NCI-H82 treated with DMSO at 0.1 percent for 48 hours (cell line): Measurements from ENCODE around the gene PRDM15.

Experiments used
- DNase-seq: peaks from one replicate; lab custom pipeline; 2025; ENCODE audit not compliant: unreplicated experiment; lab: John Stamatoyannopoulos, UW

PRDM15 gene

GRCh38 chr21:41846536-41846935 lies 32.6 kb downstream of the PRDM15 start:
- DNase-seq, result no peak

DNA sequence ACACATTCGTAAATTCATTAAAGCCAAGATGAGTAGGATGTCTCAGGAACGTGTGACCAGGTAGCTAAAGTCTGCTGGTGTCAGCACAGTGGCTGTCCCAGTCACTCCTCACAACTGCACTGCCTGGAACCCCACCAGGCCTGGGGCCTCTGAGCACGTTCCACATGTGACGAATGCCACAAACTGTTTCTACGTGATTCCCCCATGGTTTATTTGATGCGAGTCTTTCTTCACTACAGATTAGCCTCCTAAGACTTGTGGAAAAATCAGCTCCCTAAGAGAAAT lies 33.2 kb downstream of the PRDM15 start:
- DNase-seq, result no peak

DNA sequence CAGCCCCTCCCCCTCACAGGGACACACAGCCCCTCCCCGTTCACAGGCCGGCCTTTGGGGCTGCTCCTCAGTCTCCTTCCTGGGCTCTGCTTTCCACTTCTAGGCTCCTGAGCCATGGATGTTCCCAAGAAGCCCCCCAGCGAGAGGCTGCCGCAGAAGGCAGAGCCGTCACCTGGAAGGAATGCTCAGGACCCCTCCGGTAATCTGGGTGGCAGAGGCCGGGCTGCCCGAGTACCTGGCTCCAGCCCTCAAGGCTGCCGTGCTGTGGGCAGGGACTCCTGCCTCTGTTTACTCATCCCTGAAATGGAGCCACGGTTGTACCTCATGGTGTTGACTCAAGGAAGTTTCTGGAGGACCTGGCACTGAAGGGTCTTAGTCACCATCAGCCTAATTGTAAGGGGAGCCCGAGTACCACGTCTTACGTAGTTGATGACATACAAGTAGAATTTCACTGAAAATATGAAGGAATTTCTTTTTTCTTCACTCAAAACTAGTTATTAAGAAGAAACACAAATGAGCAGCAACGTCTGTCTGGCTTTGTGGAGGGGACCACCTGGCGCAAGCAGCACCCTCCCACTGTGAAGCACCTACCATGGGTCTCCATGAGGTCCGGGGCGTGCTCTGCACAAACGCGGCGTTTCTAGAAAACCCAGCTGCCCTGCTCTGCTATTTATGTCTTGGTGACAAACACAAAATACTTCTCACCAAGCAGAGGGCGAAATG lies 33.7 kb downstream of the PRDM15 start:
- DNase-seq, result no peak

GRCh38 chr21:41843584-41843983 lies 35.6 kb downstream of the PRDM15 start:
- no peak for DNase-seq

GRCh38 chr21:41840880-41841279 lies 38.3 kb downstream of the PRDM15 start:
- no peak for DNase-seq

- DNase-seq, result no peak
These were observed 39.6 kb downstream of the PRDM15 start for GRCh38 chr21:41839387-41840000.

DNA sequence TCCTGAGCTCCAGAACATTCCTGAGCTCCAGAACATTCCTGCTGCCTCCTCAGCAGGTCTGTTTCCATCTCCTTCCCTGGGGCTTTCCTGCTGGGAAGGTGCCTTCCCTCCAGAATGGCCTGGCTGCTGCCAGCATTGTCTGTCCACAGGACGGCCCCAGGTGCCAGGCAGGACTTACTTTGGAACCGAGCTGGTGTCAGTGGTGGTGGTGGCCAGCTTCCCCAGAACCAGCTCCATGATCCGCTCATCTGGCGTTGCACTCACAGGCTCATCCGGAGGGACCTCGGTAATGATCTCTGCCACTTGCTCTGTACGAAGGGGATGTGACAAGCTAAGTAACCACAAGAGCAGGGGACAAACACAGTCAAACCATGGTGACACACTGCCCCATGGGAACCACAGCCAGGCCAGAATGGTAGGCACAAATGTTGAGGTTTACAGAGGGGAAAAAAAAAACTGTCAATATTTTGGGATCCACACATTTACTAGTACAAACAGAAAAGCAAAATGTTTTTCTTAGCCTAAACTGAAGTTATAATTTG lies 41.3 kb downstream of the PRDM15 start:
- DNase-seq, result no peak

DNA sequence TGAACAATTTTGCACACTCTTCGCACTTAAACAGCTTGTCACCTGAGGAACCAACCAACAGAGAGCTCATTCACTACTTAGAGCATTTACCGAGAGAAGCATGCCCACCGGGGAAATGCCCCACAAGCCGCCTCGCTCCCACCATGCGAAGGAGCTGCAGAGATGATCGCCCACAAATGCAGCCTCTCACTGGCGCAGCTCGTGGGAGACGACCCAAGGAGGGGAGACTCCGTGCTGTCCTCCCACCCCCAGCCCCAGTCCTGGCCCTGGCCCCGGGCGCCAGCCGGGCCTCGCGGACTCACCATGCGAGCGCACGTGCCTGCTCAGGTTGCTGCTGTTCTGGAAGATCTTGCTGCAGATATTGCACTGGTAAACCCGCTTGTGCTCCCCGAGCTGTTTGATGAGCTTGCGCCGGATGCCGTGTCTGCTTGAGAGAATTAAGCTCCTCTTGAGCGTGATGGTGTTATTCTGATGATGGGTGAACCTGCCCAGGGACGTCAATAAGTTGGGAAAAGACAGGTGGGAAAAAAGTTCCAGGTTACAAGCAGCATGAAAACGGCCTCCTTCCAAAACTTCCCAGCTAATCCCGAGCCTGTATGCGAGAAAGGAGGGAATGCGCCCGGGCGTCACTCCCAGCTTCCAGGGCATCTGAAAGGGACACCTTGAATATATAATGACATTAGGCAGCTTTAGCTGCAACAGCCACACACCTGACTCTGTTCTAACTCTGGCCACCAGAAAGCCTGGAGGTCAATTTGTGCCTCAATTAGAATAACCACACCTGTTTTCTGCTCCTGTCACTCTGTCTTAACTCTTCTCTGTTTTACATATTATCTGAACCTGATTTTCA lies 42.8 kb downstream of the PRDM15 start:
- no peak for DNase-seq

GRCh38 chr21:41835711-41836154 lies 43.4 kb downstream of the PRDM15 start:
- DNase-seq, result no peak

GRCh38 chr21:41834926-41835663 lies 44.0 kb downstream of the PRDM15 start:
- no peak for DNase-seq

DNA sequence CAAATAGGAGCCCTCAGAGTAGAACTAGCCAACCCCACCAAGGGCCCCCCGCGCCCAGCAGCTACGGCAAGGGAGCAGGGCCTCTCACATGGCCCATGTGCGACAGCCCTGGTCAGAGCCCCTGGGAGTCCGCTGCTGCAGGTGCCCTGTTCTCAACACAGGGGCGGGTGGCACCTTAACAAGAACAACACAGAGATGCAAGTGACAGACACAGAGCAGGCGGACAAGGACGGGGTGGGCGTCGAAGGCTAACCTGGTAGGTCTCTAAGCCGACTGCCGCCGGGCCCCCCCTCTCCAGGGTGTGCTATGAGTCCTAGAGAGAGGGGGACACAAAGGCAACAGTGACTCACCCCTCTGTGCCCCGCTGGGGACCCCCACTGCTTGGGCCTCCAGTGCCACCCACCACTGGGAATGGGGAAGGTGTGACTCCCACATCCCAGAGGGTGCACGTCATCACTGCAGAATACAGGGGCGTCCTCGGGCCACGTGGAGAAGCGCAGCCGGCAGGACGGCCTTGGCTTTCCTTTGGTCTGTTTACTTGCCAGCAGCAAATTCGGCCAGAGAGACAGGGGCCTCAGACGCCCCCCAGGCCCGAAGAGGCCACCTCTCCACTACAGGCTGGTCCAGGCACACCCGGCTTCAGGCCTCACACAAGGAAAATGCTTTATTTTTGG lies 44.8 kb downstream of the PRDM15 start:
- DNase-seq, result no peak

DNA sequence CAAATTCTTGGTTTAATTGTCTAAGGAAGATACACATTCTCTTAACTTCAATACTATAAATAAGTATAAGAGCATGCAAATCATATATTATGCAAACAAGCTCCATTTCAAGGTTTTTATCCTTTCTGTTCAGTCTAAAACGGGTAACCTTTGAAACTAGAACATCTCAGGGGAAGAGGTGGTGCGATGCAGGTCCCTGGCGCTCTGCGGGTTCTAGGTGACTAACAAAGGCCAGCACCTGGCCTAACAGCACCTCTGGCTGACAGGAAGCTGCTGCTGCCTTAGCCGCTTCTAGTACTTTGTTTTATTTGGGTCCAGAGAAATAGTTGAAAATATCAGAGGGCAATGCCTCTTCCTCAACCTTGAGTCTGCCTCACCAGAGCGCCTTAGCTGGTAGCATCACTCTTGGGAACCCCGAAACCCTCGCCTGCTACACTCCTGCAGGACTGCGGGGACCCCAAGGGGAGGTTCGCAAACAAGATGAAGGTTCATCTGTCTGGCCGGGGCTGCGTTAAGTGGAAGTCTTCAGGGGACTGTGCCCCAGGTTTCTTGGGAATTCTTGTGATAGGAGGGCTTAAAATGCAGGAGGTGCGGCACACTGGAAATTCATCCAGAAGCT lies 45.5 kb downstream of the PRDM15 start:
- DNase-seq, result no peak

- no peak for DNase-seq
These were observed 46.3 kb downstream of the PRDM15 start for GRCh38 chr21:41832596-41833496.

DNA sequence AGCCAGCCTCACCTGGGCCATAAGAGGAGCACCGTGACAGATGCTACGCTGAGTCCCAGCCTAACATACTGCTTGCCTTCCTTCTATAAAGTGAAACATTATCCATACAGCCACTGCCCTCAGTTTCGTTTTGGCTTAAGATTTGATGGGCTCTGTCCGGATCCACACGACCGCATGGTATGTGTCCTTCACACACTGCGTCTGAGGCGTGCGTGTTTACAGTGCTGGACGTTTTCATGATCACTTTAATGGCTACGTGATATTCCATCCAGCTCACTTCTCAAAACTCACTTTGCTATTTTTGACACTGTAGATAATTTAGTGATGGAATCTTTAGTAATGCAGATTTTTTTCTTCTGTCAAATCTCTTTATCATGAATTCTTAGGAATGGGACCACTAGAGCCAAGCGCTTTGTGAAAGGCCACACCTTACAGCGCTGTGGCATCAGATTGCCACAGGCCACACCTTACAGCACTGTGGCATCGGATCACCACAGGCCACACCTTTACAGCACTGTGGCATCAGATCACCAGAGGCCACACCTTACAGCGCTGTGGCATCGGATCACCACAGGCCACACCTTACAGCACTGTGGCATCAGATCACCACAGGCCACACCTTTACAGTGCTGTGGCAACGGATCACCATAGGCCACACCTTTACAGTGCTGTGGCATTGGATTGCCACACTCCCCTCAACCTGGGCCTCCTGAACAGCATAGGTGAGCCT lies 47.1 kb downstream of the PRDM15 start:
- DNase-seq, result no peak

GRCh38 chr21:41831453-41831831 lies 47.7 kb downstream of the PRDM15 start:
- DNase-seq, result no peak

- DNase-seq, result no peak
These were observed 48.2 kb downstream of the PRDM15 start for GRCh38 chr21:41830764-41831452.

DNA sequence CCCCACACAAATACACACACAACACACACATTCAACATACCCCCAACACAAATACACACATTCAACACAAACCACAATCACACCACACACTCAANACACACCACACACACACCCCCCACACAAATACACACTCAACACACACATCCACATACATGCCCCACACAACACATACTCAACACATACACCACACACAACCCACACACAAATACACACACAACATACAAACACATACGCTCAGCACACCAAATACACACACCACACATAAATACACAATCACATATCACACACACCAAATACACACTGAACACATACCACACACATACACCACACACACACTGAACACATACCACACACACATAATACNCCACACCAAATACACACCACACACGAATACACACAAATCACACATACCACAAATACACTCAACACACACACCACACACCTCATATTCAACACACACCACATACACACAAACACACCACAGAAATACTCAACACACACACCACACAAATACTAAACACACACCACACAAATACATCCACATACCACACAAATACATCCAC lies 48.9 kb downstream of the PRDM15 start:
- DNase-seq, result no peak
